GM23248 (cell line): ENCODE data around the gene SOX5.

ENCODE experiments used
- EZH2 ChIP-seq: fragments of 200-600 bp; sonication (generic); IDR thresholded peaks from 2 replicates; pipeline ENCODE4 v1.6.1; 2018; ENCODE audit warnings: antibody characterized with exemption, mild to moderate bottlenecking; ENCODE audit not compliant: insufficient read depth, poor library complexity, severe bottlenecking
- EZH2phosphoT487 ChIP-seq: fragments of 200-600 bp; sonication (generic); IDR thresholded peaks from 2 replicates; pipeline ENCODE4 v1.6.1; 2018; ENCODE audit warnings: antibody characterized with exemption, moderate library complexity, mild to moderate bottlenecking, low read depth; ENCODE audit not compliant: insufficient read depth

DNA sequence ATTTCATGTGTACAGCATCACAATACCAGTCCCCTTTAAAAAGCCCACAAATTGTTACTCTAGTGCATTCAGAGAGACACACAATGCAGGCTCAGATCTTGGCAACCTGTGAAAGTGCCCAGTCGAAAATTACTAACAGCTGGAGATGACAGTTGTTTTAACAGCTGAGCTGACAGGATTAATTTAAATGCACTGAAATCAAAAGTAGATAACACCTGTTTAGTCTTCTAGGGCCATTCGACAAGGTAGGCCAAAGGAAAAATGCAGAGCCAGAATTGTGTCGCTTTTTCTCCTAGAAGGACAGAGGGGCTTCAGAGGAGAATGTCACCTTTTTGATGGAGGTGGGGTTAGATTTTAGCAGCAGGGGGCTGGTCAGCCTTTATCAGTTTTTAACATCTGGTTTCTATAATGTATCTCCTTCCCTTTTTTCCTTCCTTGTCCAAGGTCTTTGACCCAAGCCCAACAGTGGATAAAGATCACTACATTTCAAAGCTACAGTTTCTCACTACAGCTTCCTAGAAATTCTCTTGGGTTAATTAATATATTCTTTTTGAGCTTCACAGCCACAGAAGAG lies 139.1 kb downstream of the SOX5 start:
- no peak for TF ChIP-seq EZH2
- no peak for TF ChIP-seq EZH2phosphoT487
